ENCODE measurements around the gene SPRY1.
A peak's percentile ranks its signal among the peaks of the same experiment; 100 is the strongest.

Gene SPRY1
- long read RNA-seq, transcript SPRY1-204 (2 exons, 1,012 nt): major isoform, 14 of 23 reads
- long read RNA-seq, partial matches to known transcripts: 0 of 23 reads
- long read RNA-seq, other reads (novel, unspliced or antisense): 3 of 23 reads

GRCh38 chr4:123396307-123397143 lies at the start of gene SPRY1:
Gene SPRY1, plus strand, starts transcription at chr4:123396795. Its CDS starts 4,797 bp downstream, at chr4:123401592.
- TF ChIP-seq POLR2AphosphoS5 (IDR thresholded peaks at IDR 0.05; ENCODE audit: low read depth) (peak; percentile 69), CTCF (IDR thresholded peaks at IDR 0.05; ENCODE audit: insufficient read depth, low read length) (no peak), REST (IDR thresholded peaks at IDR 0.05; ENCODE audit: insufficient replicate concordance, low read depth) (peak; percentile 46), SPI1 (IDR thresholded peaks at IDR 0.05; ENCODE audit: borderline replicate concordance, low read depth) (peak; percentile 77; the same call in 1 of the 2 replicates), GABPA (IDR thresholded peaks at IDR 0.05; ENCODE audit: low read depth) (no peak)
- no peaks in the 10 kb centered on the region for H3K27me3 ChIP-seq (ENCODE audit: insufficient read depth, poor library complexity, severe bottlenecking)
- peak within 1 kb of the TSS; percentile 88 for H3K4me3 ChIP-seq (replicated peaks; ENCODE audit: insufficient read depth, low read length)
- DNase-seq (ENCODE audit: low read depth in 1 of 2, low spot score in 1 of 2): peak; percentile 88 to 97
- H3K27ac ChIP-seq (replicated peaks): peak within 1 kb of the TSS; percentile 83

- H3K27ac ChIP-seq (replicated peaks): no peak overlapping the region
- no peak for TF ChIP-seq REST (IDR thresholded peaks at IDR 0.05; ENCODE audit: insufficient replicate concordance, low read depth)
- no peak for TF ChIP-seq CTCF (IDR thresholded peaks at IDR 0.05; ENCODE audit: insufficient read depth, low read length)
- no peak for TF ChIP-seq SPI1 (IDR thresholded peaks at IDR 0.05; ENCODE audit: borderline replicate concordance, low read depth)
- no peak for TF ChIP-seq GABPA (IDR thresholded peaks at IDR 0.05; ENCODE audit: low read depth)
- no peak overlapping the region for H3K4me3 ChIP-seq (replicated peaks; ENCODE audit: insufficient read depth, low read length)
- DNase-seq (ENCODE audit: low read depth in 1 of 2, low spot score in 1 of 2): no peak
- H3K27me3 ChIP-seq (ENCODE audit: insufficient read depth, poor library complexity, severe bottlenecking): no peaks in the 10 kb centered on the region
Observed at GRCh38 chr4:123346951-123347350, 49.6 kb upstream of the SPRY1 start.

- Histone ChIP-seq H3K27me3 (ENCODE audit: insufficient read depth, poor library complexity, severe bottlenecking) (no peaks in the 10 kb centered on the region), H3K27ac (replicated peaks) (no peak overlapping the region), H3K4me3 (replicated peaks; ENCODE audit: insufficient read depth, low read length) (no peak overlapping the region)
- no peak for TF ChIP-seq POLR2AphosphoS5 (IDR thresholded peaks at IDR 0.05; ENCODE audit: low read depth)
- DNase-seq (ENCODE audit: low read depth in 1 of 2, low spot score in 1 of 2): no peak
Observed at GRCh38 chr4:123348946-123349345, 47.6 kb upstream of the SPRY1 start.

- Histone ChIP-seq H3K4me3 (replicated peaks; ENCODE audit: insufficient read depth, low read length) (no peak overlapping the region), H3K27me3 (ENCODE audit: insufficient read depth, poor library complexity, severe bottlenecking) (no peaks in the 10 kb centered on the region), H3K27ac (replicated peaks) (no peak overlapping the region)
- no peak for DNase-seq (ENCODE audit: low read depth in 1 of 2, low spot score in 1 of 2)
- TF ChIP-seq POLR2AphosphoS5 (IDR thresholded peaks at IDR 0.05; ENCODE audit: low read depth): no peak
- TF ChIP-seq CTCF (IDR thresholded peaks at IDR 0.05; ENCODE audit: insufficient read depth, low read length): no peak
- no peak for TF ChIP-seq REST (IDR thresholded peaks at IDR 0.05; ENCODE audit: insufficient replicate concordance, low read depth)
- TF ChIP-seq GABPA (IDR thresholded peaks at IDR 0.05; ENCODE audit: low read depth): no peak
- no peak for TF ChIP-seq SPI1 (IDR thresholded peaks at IDR 0.05; ENCODE audit: borderline replicate concordance, low read depth)
Observed at GRCh38 chr4:123349421-123350190, 47.0 kb upstream of the SPRY1 start.
